B cell (primary cell): ENCODE results near the gene PLN. TPM values are rescaled to one million over a fixed set of nuclear protein-coding genes. Genes with fewer than 3 reads are reported as not detected.

Experiments used
- ATAC-seq: fragments of 200-7000 bp; cut with Tn5 transposase; one replicate; pipeline ENCODE4 v1.10.0; 2021; ENCODE audit warnings: low read depth, mild to moderate bottlenecking, moderate number of reproducible peaks, moderate library complexity
- CTCF ChIA-PET: fragments of 350-600 bp; sonication (Branson Sonifier 250); formaldehyde crosslinking; loops from one replicate; lab custom pipeline; 2021; ENCODE audit warnings: antibody characterized with exemption, inconsistent platforms; lab: Charles Lee
- POLR2A ChIA-PET: fragments of 350-600 bp; sonication (Branson Sonifier 250); formaldehyde crosslinking; loops from one replicate; lab custom pipeline; 2021; ENCODE audit warnings: antibody characterized with exemption; lab: Charles Lee
- DNase-seq: peaks from one replicate; pipeline ENCODE4 v3.0.0; 2013
- H2AFZ ChIP-seq: 2 replicates; pipeline ENCODE4 v1.6.1; 2012; ENCODE audit warnings: mild to moderate bottlenecking, low read depth, low read length; ENCODE audit not compliant: insufficient read depth, poor library complexity, severe bottlenecking
- H3K27ac ChIP-seq, 2 donors: 1 replicate in 1 of 2; 2 replicates in 1 of 2; pipeline ENCODE4 v1.5.1; 2012 to 2013; ENCODE audit warnings: low read length in 2 of 2, mild to moderate bottlenecking in 2 of 2, moderate library complexity in 1 of 2
- H3K27me3 ChIP-seq, 4 experiments: fragments of 200-600 bp in 1 of 4; sonication (generic) in 1 of 4; replicated peaks in 1 of 4; 1 replicate in 2 of 4; 2 replicates in 2 of 4; pipeline versions ENCODE4 v1.6.1 to v1.7.0; 2013 to 2016; ENCODE audit warnings: low read length in 3 of 4, mild to moderate bottlenecking in 2 of 4, mixed read lengths in 1 of 4, moderate library complexity in 1 of 4; ENCODE audit not compliant: insufficient read depth in 4 of 4, control insufficient read depth in 3 of 4; ENCODE audit errors: control extremely low read depth in 1 of 4
- H3K36me3 ChIP-seq, 2 experiments: replicated peaks in 1 of 2; 1 replicate in 1 of 2; 2 replicates in 1 of 2; pipeline versions ENCODE4 v1.6.1 to v1.7.1; 2013; ENCODE audit warnings: low read length in 1 of 2; ENCODE audit not compliant: insufficient read depth in 2 of 2, control insufficient read depth in 1 of 2; ENCODE audit errors: control extremely low read depth in 1 of 2, extremely low read depth in 1 of 2
- H3K4me1 ChIP-seq, 2 donors: fragments of 200-600 bp in 1 of 2; sonication (generic) in 1 of 2; 1 replicate in 1 of 2; 2 replicates in 1 of 2; pipeline versions ENCODE4 v1.5.1 to v1.6.1; 2013 to 2017; ENCODE audit warnings: low read length in 2 of 2; ENCODE audit not compliant: control insufficient read depth in 2 of 2, insufficient read depth in 2 of 2
- H3K4me2 ChIP-seq: replicated peaks from 2 replicates; pipeline ENCODE3; 2012; ENCODE audit warnings: mild to moderate bottlenecking, low read depth, low read length; ENCODE audit not compliant: poor library complexity, severe bottlenecking
- H3K4me3 ChIP-seq, 5 experiments: fragments of 200-600 bp in 1 of 5; sonication (generic) in 1 of 5; 1 replicate in 3 of 5; 2 replicates in 2 of 5; pipeline versions ENCODE4 v1.5.1 to v1.7.0; 2011 to 2016; ENCODE audit warnings: low read length in 4 of 5, mild to moderate bottlenecking in 4 of 5, low read depth in 2 of 5, control low read depth in 1 of 5, moderate library complexity in 1 of 5; ENCODE audit not compliant: insufficient read depth in 1 of 5; ENCODE audit errors: control extremely low read depth in 1 of 5, extremely low read depth in 1 of 5
- H3K79me2 ChIP-seq: fragments of 200-600 bp; sonication (generic); one replicate; pipeline ENCODE4 v1.6.0; 2016; ENCODE audit warnings: low read length; ENCODE audit not compliant: control insufficient read depth, insufficient read depth
- H3K9ac ChIP-seq: fragments of 200-600 bp; sonication (generic); 2 replicates; pipeline ENCODE4 v1.6.1; 2017; ENCODE audit warnings: mild to moderate bottlenecking, low read length, moderate library complexity
- H3K9me3 ChIP-seq, 3 donors: one replicate each; pipeline versions ENCODE4 v1.6.1 to v1.7.1; 2013; ENCODE audit warnings: low read length in 2 of 3; ENCODE audit not compliant: control insufficient read depth in 2 of 3, insufficient read depth in 1 of 3; ENCODE audit errors: control extremely low read depth in 1 of 3
- H4K20me1 ChIP-seq: 2 replicates; pipeline ENCODE4 v1.6.0; 2012; ENCODE audit warnings: mild to moderate bottlenecking, low read length; ENCODE audit not compliant: insufficient read depth, control insufficient read depth, poor library complexity, severe bottlenecking
- H3K27ac Mint-ChIP-seq: one replicate; pipeline ENCODE4 v1.8.0; 2021; ENCODE audit warnings: mixed read lengths
- H3K27me3 Mint-ChIP-seq: one replicate; pipeline ENCODE4 v1.8.0; 2021; ENCODE audit warnings: mixed read lengths
- H3K4me1 Mint-ChIP-seq: one replicate; pipeline ENCODE4 v1.8.0; 2021; ENCODE audit warnings: mixed read lengths
- H3K4me3 Mint-ChIP-seq: one replicate; pipeline ENCODE4 v1.8.0; 2021; ENCODE audit warnings: mixed read lengths
- H3K9me3 Mint-ChIP-seq: one replicate; pipeline ENCODE4 v1.8.0; 2022; ENCODE audit warnings: mixed read lengths; ENCODE audit not compliant: insufficient read depth
- EZH2 ChIP-seq: IDR thresholded peaks from 2 replicates; pipeline ENCODE4 v1.6.1; 2012; ENCODE audit warnings: borderline replicate concordance, low read depth, mild to moderate bottlenecking, moderate library complexity, low read length; ENCODE audit not compliant: insufficient read depth, poor library complexity, severe bottlenecking
- WGBS: methylation state at CpG from one replicate; pipeline ENCODE4 v1.1.5; 2013; ENCODE audit warnings: missing lambda C conversion rate; ENCODE audit not compliant: insufficient coverage; 5-methylcytosine and 5-hydroxymethylcytosine counted together
- intact Hi-C: fragments of 100-400 bp; cut with micrococcal nuclease; formaldehyde crosslinking; loops from one replicate; pipeline ENCODE4 v1.10.0; 2022
- polyA plus RNA-seq: library from polyadenylated mRNA; depleted of rRNA; stranded (reverse); fragments of >200 nt; gene quantifications from 2 replicates; pipeline ENCODE4 v1.2.3, GENCODE V29; 2012
- total RNA-seq, 2 donors: library from RNA; stranded (reverse); fragments of 120-200 nt in 1 of 2; gene quantifications; 1 replicate in 1 of 2; 2 replicates in 1 of 2; pipeline versions ENCODE4 v1.2.3 to v1.2.4, GENCODE V29; 2013 to 2022
- TF ChIP-seq, protein P1 (sequence below): fragments of 200-600 bp; IDR thresholded peaks from one replicate; pipeline ENCODE4 v1.8.0; 2022; ENCODE audit warnings: antibody characterized with exemption, mild to moderate bottlenecking

PLN gene
- total and polyA plus RNA-seq, 2 donors (not counting 1 experiment from before 2014, with no cell fraction given), result not detected

DNA sequence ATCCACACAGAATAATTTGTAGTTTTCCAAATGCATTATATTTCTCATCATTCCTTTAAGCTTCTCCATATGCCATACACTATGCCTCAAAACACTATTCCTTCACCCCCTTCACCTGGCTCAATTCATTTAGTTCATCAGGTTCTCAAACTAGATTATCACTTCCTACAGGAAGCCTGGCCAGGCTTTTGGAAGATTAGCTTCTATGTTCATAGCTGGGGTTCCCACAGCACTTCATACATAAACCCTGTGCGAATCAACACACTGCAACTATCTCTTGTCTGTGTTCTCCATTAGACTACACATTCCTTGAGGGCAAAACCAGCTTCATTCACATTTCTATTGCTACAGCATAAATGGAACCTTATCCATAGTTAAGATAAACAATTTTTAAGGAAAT is 40.5 kb upstream of the PLN start:
- Mint-ChIP-seq H3K9me3 (no peaks in the 10 kb centered on the region), H3K4me3 (no peak overlapping the region), H3K4me1 (peaks cover 6% of the 10 kb centered on the region), H3K27ac (no peak overlapping the region), H3K27me3 (no peaks in the 10 kb centered on the region)
- Histone ChIP-seq H3K9ac (no peak overlapping the region), H2AFZ (no peak overlapping the region), H3K27ac (no peak overlapping the region), H3K4me3 (no peak overlapping the region), H3K4me2 (no peak overlapping the region), H3K9me3 (no peaks in the 10 kb centered on the region), H3K4me1 (no peaks in the 10 kb centered on the region), H3K36me3 (peaks cover 4 to 16% of the 10 kb centered on the region in 2 experiments), H3K79me2 (no peaks in the 10 kb centered on the region), H4K20me1 (no peaks in the 10 kb centered on the region), H3K27me3 (no peaks in the 10 kb centered on the region)
- no CpG with 5 or more reads among the region's 1 CpG for WGBS
- no peak for TF ChIP-seq EZH2
- TF ChIP-seq, protein P1, sequence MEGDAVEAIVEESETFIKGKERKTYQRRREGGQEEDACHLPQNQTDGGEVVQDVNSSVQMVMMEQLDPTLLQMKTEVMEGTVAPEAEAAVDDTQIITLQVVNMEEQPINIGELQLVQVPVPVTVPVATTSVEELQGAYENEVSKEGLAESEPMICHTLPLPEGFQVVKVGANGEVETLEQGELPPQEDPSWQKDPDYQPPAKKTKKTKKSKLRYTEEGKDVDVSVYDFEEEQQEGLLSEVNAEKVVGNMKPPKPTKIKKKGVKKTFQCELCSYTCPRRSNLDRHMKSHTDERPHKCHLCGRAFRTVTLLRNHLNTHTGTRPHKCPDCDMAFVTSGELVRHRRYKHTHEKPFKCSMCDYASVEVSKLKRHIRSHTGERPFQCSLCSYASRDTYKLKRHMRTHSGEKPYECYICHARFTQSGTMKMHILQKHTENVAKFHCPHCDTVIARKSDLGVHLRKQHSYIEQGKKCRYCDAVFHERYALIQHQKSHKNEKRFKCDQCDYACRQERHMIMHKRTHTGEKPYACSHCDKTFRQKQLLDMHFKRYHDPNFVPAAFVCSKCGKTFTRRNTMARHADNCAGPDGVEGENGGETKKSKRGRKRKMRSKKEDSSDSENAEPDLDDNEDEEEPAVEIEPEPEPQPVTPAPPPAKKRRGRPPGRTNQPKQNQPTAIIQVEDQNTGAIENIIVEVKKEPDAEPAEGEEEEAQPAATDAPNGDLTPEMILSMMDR, result no peak
- CTCF ChIA-PET, result no interaction called here
- no peak for ATAC-seq
- no peak for DNase-seq
- POLR2A ChIA-PET, result no interaction called here
- intact Hi-C loops, result no loop called here

DNA sequence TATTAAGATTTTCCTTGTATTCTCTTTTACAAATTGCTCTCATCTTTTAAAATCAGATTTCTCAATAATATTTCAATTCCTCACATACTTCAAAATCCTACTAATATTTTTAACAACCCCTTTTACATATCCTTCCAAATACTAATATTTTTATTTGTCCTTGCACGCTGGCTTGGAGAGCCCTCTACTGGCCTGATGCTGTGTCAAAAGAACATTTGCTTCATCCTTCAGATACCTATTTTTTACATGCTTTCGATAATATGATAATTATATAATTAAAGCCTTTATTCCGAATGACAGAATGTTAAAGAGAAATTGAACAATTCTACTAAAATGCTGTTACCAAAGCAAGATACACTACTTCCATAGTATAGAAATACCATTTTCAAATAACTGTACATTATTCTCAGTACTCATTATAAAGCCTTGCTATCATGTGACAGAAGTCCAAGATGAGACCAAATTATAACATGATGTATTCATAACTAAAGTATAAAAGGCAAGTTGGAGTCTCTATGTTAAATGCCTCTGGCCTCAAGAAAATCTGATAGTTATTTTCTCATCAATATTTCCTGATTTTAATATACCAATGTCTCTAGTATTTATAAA is 39.0 kb upstream of the PLN start:
- no peak for TF ChIP-seq EZH2
- TF ChIP-seq, protein P1, result no peak
- Histone ChIP-seq H3K9me3 (no peaks in the 10 kb centered on the region), H3K27ac (no peak overlapping the region), H3K36me3 (peaks cover 4 to 10% of the 10 kb centered on the region in 2 experiments), H3K4me1 (no peaks in the 10 kb centered on the region), H4K20me1 (no peaks in the 10 kb centered on the region), H3K79me2 (no peaks in the 10 kb centered on the region), H3K27me3 (no peaks in the 10 kb centered on the region), H3K4me3 (no peak overlapping the region), H3K9ac (no peak overlapping the region), H2AFZ (no peak overlapping the region), H3K4me2 (no peak overlapping the region)
- WGBS, result no CpG with 5 or more reads among the region's 3 CpGs
- CTCF ChIA-PET, result no interaction called here
- intact Hi-C loops, result no loop called here
- Mint-ChIP-seq H3K27ac (no peak overlapping the region), H3K9me3 (no peaks in the 10 kb centered on the region), H3K27me3 (no peaks in the 10 kb centered on the region), H3K4me1 (peaks cover 6% of the 10 kb centered on the region), H3K4me3 (no peak overlapping the region)
- POLR2A ChIA-PET, result no interaction called here
- no peak for DNase-seq
- no peak for ATAC-seq
